Loucy (cell line): ENCODE data around the gene HOXC11.

Source experiments
- H2AFZ ChIP-seq: fragments of 200-600 bp; sonication (generic); 2 replicates; pipeline ENCODE4 v1.6.0; 2016; ENCODE audit warnings: antibody characterized with exemption, mild to moderate bottlenecking, low read length, moderate library complexity
- H3F3A ChIP-seq: fragments of 200-600 bp; 2 replicates; pipeline ENCODE4 v1.6.0; 2016; ENCODE audit warnings: antibody characterized with exemption, low read depth, mild to moderate bottlenecking
- H3K27me3 ChIP-seq: fragments of 200-600 bp; sonication (generic); 2 replicates; pipeline ENCODE4 v1.6.1; 2014; ENCODE audit warnings: low read length, mild to moderate bottlenecking; ENCODE audit not compliant: insufficient read depth, poor library complexity, severe bottlenecking
- H3K36me3 ChIP-seq: fragments of 200-600 bp; sonication (generic); 2 replicates; pipeline ENCODE4 v1.6.1; 2016; ENCODE audit warnings: low read length; ENCODE audit not compliant: insufficient read depth
- H3K4me1 ChIP-seq: fragments of 200-600 bp; sonication (generic); 2 replicates; pipeline ENCODE4 v1.5.1; 2014; ENCODE audit warnings: low read length, mild to moderate bottlenecking; ENCODE audit not compliant: insufficient read depth, poor library complexity, severe bottlenecking
- H3K4me2 ChIP-seq: fragments of 200-600 bp; sonication (generic); 2 replicates; pipeline ENCODE4 v1.6.0; 2014; ENCODE audit warnings: antibody characterized with exemption, low read length, low read depth, mild to moderate bottlenecking; ENCODE audit not compliant: poor library complexity, severe bottlenecking
- H3K4me3 ChIP-seq: fragments of 200-600 bp; sonication (generic); 2 replicates; pipeline ENCODE4 v1.5.1; 2014; ENCODE audit warnings: low read length, mild to moderate bottlenecking, mixed read lengths; ENCODE audit not compliant: poor library complexity, severe bottlenecking
- H3K79me2 ChIP-seq: fragments of 200-600 bp; sonication (generic); 2 replicates; pipeline ENCODE4 v1.6.1; 2014; ENCODE audit warnings: low read length; ENCODE audit not compliant: insufficient read depth
- H3K9ac ChIP-seq: fragments of 200-600 bp; sonication (generic); 2 replicates; pipeline ENCODE4 v1.6.0; 2014; ENCODE audit warnings: mild to moderate bottlenecking, low read depth, low read length, moderate library complexity; ENCODE audit not compliant: poor library complexity, severe bottlenecking
- H3K9me2 ChIP-seq: fragments of 200-600 bp; sonication (generic); replicated peaks from 2 replicates; pipeline ENCODE4 v1.6.1; 2016; ENCODE audit warnings: low read depth, low read length, mixed read lengths
- H3K9me3 ChIP-seq: fragments of 200-600 bp; sonication (generic); 2 replicates; pipeline ENCODE4 v1.6.1; 2014; ENCODE audit warnings: mild to moderate bottlenecking, antibody characterized with exemption, low read length, low read depth; ENCODE audit not compliant: insufficient read depth
- H4K20me1 ChIP-seq: fragments of 200-600 bp; sonication (generic); 2 replicates; pipeline ENCODE4 v1.6.0; 2014; ENCODE audit warnings: antibody characterized with exemption, low read length, mild to moderate bottlenecking; ENCODE audit not compliant: insufficient read depth, poor library complexity, severe bottlenecking
- CTCF ChIP-seq: fragments of 200-600 bp; sonication (generic); conservative IDR thresholded peaks from 2 replicates; pipeline ENCODE4 v1.5.1; 2014; ENCODE audit warnings: mild to moderate bottlenecking, antibody characterized with exemption, low read length
- EZH2phosphoT487 ChIP-seq: fragments of 200-600 bp; IDR thresholded peaks from 2 replicates; pipeline ENCODE4 v1.6.1; 2018; ENCODE audit warnings: antibody characterized with exemption, mild to moderate bottlenecking, moderate library complexity, borderline replicate concordance

HOXC11 gene

GRCh38 chr12:53995378-53996239 lies 22.7 kb downstream of the HOXC11 start:
- H3K27me3 ChIP-seq, result no peaks in the 10 kb centered on the region
- TF ChIP-seq CTCF (no peak), EZH2phosphoT487 (no peak)
- H3K4me2 ChIP-seq, result peak overlapping the region; percentile 84
- peaks cover 47% of the 10 kb centered on the region for H3K79me2 ChIP-seq
- peak overlapping the region; percentile 82 for H3K4me3 ChIP-seq
- H3K9me2 ChIP-seq, result no peaks in the 10 kb centered on the region
- H3K9me3 ChIP-seq, result no peaks in the 10 kb centered on the region
- H3K4me1 ChIP-seq, result peaks cover 50% of the 10 kb centered on the region
- no peaks in the 10 kb centered on the region for H3F3A ChIP-seq
- peak overlapping the region; percentile 78 for H2AFZ ChIP-seq
- peaks cover 4% of the 10 kb centered on the region for H4K20me1 ChIP-seq
- H3K36me3 ChIP-seq, result no peaks in the 10 kb centered on the region
- peak overlapping the region; percentile 97 for H3K9ac ChIP-seq

GRCh38 chr12:53996240-53997203 lies 23.6 kb downstream of the HOXC11 start:
- H2AFZ ChIP-seq, result peak overlapping the region; percentile 78
- H3K4me1 ChIP-seq, result peaks cover 43% of the 10 kb centered on the region
- peak overlapping the region; percentile 82 for H3K4me3 ChIP-seq
- no peaks in the 10 kb centered on the region for H3K36me3 ChIP-seq
- TF ChIP-seq CTCF (no peak), EZH2phosphoT487 (no peak)
- peaks cover 47% of the 10 kb centered on the region for H3K79me2 ChIP-seq
- H3K9me2 ChIP-seq, result no peaks in the 10 kb centered on the region
- H4K20me1 ChIP-seq, result peaks cover 4% of the 10 kb centered on the region
- H3K9me3 ChIP-seq, result no peaks in the 10 kb centered on the region
- no peaks in the 10 kb centered on the region for H3F3A ChIP-seq
- peak overlapping the region; percentile 97 for H3K9ac ChIP-seq
- H3K4me2 ChIP-seq, result peak overlapping the region; percentile 84
- H3K27me3 ChIP-seq, result no peaks in the 10 kb centered on the region

GRCh38 chr12:53997204-53998109 lies 24.5 kb downstream of the HOXC11 start:
- Histone ChIP-seq H3K9me3 (no peaks in the 10 kb centered on the region), H3F3A (no peaks in the 10 kb centered on the region), H3K9ac (peak overlapping the region; percentile 17), H3K4me2 (peak overlapping the region; percentile 12), H3K27me3 (no peaks in the 10 kb centered on the region), H3K9me2 (no peaks in the 10 kb centered on the region), H3K4me1 (peaks cover 38% of the 10 kb centered on the region), H2AFZ (no peak overlapping the region), H4K20me1 (peaks cover 4% of the 10 kb centered on the region), H3K4me3 (no peak overlapping the region), H3K36me3 (no peaks in the 10 kb centered on the region), H3K79me2 (peaks cover 47% of the 10 kb centered on the region)
- TF ChIP-seq EZH2phosphoT487, result no peak
- TF ChIP-seq CTCF, result no peak
